Cardiac fibroblast (primary cell): ENCODE results near the gene CCL16.

Source experiments
- DNase-seq, 2 donors: peaks; one replicate each; pipeline versions ENCODE4 v3.0.0 to v3.0.0-alpha.2; 2010; ENCODE audit warnings: low read depth in 2 of 2
- H3K4me3 ChIP-seq, 2 donors: replicated peaks in 1 of 2; 1 replicate in 1 of 2; 2 replicates in 1 of 2; pipeline ENCODE4 v1.5.1; 2011; ENCODE audit warnings: low read depth in 2 of 2, low read length in 2 of 2, mild to moderate bottlenecking in 2 of 2, moderate library complexity in 1 of 2
- TF ChIP-seq, protein P1 (sequence below): IDR thresholded peaks from one replicate; pipeline ENCODE4 v1.5.1; 2011; ENCODE audit warnings: low read depth, mild to moderate bottlenecking, low read length, inconsistent platforms

The CCL16 gene

DNA sequence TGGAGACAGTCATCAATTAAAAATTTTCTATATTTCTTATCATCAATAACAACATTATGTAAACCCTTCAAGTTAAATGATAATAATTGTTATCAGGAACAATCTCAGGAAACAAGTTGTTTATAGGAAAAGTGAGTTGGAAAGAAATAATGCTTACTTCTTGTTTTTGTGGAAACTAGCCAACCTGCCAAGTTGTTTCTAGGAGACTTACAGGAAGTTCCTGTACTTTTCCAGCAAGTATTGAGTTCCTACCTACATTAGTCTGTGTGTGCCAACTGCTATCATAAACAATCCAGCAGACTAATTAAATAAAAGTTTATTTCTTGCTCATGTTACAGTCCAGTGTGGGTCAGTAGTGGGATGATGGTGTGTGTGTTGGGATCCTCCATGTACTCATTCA lies 6.9 kb upstream of the CCL16 start:
- no peak for DNase-seq
- no peak overlapping the region for H3K4me3 ChIP-seq
- TF ChIP-seq, protein P1, sequence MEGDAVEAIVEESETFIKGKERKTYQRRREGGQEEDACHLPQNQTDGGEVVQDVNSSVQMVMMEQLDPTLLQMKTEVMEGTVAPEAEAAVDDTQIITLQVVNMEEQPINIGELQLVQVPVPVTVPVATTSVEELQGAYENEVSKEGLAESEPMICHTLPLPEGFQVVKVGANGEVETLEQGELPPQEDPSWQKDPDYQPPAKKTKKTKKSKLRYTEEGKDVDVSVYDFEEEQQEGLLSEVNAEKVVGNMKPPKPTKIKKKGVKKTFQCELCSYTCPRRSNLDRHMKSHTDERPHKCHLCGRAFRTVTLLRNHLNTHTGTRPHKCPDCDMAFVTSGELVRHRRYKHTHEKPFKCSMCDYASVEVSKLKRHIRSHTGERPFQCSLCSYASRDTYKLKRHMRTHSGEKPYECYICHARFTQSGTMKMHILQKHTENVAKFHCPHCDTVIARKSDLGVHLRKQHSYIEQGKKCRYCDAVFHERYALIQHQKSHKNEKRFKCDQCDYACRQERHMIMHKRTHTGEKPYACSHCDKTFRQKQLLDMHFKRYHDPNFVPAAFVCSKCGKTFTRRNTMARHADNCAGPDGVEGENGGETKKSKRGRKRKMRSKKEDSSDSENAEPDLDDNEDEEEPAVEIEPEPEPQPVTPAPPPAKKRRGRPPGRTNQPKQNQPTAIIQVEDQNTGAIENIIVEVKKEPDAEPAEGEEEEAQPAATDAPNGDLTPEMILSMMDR: no peak

DNA sequence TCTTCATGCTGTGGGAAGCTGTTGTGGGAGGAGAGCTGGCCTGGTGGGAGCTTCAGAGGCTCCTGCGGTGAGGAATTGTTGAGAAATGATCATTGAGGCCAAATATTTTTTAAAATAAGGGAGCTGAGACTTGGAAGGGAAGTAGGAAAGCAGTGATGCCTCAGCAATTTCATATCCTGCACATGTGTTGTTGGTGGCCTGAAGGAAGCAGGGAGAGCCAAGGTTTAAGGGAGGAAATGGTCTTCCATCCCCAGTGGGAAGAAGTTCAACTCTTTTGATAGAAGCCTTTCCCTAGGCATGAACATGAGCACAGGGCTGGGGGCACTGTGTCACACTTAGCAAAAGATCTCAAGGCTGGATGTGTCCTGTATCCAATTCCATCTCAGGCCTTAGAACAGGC lies 5.3 kb upstream of the CCL16 start, which contains the start of gene CCL14:
Gene CCL14 (minus strand): TSS at position 87 of the 400 bp plus-strand sequence. CDS start 80 bp downstream, at position 7.
- TF ChIP-seq, protein P1: no peak
- H3K4me3 ChIP-seq: no peak within 1 kb of the TSS
- DNase-seq: no peak

DNA sequence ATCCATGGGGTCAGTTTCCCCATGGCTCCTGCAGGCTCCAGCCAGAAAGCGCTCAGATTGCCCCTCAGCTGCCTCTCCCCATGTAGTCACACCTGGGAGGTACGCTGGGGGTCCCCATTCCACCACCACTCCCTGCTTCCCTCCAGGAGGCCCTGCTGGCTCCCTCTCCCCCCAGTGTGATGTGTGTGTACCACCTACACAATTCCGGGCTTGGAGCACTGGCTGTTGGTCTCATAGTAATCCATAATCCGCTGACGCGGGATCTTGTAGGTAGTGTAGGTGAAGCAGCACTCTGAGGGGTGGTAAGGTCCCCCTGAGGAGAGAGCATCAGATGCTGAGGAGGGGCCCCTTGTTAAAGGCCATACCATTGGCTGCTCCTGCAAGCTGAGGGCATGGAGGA lies 2.8 kb upstream of the CCL16 start:
- no peak overlapping the region for H3K4me3 ChIP-seq
- TF ChIP-seq, protein P1: no peak
- DNase-seq: no peak

DNA sequence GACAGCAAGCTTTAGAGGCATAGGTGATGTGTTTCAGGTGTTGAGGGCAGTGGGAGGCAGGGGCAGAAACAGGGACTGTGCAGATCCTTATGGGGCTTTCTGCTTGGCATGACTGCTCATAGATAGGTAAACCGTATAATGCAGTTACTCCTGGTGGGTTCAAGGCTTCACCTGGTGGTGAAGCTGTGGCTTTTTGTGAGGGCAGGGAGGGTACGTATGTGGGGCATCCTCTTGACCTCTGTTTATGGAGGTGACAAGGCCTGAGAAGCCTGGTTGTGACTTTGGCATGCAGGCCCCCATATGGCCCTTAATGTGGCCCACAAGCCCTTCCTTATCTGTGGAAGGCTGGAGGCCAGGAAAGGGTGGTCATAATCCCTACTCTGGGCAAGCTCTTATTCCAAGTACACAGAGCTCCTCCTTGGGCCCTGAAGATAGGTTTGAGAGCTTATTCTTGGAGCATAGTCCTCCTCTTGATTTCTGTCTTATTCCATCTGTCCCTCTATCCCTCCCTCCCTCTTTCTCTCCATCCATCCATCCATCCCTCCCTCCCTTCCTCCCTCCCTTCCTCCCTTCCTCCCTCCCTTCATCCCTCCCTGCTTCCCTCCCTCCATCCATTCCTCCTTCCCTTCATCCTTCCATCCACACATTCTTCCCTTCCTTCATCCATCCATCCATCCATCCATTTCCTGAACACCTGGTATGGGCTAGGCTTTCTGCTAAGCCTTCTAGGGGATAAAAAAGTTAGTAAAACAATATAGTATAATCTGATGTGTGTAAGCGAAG lies 1.3 kb upstream of the CCL16 start:
- no peak for DNase-seq
- H3K4me3 ChIP-seq: no peak overlapping the region
- TF ChIP-seq, protein P1: no peak

DNA sequence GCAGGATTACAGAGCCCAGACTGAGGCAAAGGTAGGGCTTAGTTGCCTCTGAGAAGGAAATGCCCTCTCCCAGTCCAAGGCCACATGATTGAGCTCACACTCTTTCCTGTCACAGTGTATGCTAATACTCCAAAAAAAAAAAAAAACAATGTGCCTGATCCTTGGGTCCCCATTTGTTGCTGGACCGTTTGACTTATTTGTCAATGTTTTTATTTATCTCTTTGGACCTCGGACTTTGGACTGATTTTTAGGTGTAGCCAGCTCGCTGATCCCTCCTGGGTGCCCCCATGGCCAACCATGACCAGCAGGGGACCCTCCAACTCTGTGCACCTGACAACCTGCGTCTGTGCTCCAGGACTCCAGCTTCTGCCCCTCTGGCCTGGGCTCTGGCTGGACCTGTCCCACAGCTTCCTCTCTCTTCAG lies 622 bp upstream of the CCL16 start:
- DNase-seq: no peak
- TF ChIP-seq, protein P1: no peak
- no peak overlapping the region for H3K4me3 ChIP-seq

DNA sequence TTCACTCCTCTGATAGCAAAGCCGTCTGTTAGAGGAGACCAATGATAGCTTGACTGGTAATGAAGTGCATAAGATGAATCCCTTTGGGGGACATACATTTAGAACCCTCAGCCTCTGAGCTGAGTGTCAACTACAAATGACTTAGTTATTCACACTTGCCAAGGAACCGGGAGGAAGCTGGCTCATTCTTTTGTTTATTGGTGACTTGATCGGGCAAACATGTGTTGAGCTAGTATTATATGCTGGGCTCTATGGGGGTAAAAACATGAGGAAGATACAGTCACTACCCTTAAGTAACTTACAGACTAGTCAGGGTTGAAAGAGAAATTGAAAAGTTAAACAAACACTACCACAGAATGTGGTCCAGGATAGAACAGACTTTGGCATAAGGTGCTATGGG lies 3.0 kb downstream of the CCL16 start:
- H3K4me3 ChIP-seq: no peak overlapping the region
- no peak for DNase-seq
- TF ChIP-seq, protein P1: no peak
